HG02571 (cell line): Measurements from ENCODE around the gene ADGRE1.

Source experiments
- ATAC-seq: cut with Tn5 transposase; IDR thresholded peaks from one replicate; pipeline ENCODE4 v1.9.1; 2021; ENCODE audit warnings: mild to moderate bottlenecking, moderate library complexity; ENCODE audit not compliant: unreplicated experiment

The ADGRE1 gene

GRCh38 chr19:6947745-6948144, 60.4 kb downstream of the ADGRE1 start:
- ATAC-seq: no peak

DNA sequence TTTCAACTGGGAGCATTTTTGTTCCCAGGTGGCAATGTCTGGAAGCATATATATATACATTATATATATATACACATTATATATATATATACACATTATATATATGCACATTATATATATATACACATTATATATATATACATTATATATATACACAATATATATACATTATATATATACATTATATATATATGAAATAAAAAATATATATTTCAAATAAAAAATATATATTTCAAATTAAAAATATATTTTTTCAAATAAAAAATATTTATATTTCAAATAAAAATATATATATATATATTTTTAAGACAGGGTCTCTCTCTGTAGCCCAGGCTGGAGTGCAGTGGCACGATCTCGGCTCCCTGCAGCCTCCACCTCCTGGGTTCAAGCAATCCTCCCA, 61.5 kb downstream of the ADGRE1 start:
- ATAC-seq: no peak

DNA sequence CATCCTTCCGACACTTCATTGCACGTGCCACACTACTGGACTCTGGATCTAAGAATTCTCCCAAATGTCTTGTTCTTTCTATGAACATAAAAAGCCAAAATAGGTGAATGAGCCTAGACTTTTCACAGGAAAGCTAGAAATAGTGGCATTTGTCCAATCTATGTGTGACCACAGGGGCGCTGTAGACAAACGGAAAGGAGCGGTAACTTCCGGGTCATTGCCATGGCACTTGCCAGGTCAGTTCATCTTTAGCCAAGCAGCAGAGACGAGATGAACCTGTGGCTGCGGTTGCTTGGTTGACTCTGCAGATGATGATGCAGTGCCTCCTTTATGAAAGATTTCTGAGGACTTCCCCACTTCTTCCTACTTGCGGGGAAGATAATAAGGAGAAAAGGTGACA, 65.6 kb downstream of the ADGRE1 start:
- ATAC-seq: no peak

GRCh38 chr19:6955082-6955481, 67.7 kb downstream of the ADGRE1 start:
- ATAC-seq: no peak

DNA sequence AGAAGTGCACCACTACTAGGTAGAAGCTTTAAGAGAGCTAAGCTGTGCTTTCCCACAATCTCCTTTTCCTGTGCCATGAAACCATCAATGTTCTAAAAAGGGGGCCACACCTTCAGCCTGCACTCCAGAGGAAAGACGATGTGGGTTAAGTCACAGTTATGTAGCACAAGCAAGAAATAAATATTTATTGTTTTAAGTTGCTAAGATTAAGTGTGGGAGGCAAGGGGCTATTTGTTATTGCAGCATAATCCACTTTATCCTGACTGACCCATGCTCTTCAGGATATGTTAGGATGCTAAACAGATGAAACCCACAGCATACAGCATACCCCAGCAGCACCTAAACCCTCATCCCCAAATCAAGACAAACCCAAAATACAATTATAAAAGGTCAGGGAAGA, 69.2 kb downstream of the ADGRE1 start:
- no peak for ATAC-seq

GRCh38 chr19:6958791-6959190, 71.4 kb downstream of the ADGRE1 start:
- ATAC-seq: no peak

GRCh38 chr19:6963244-6963852, 76.0 kb downstream of the ADGRE1 start:
- no peak for ATAC-seq

- ATAC-seq: no peak
Measured at GRCh38 chr19:6963937-6964336, 76.6 kb downstream of the ADGRE1 start.

- no peak for ATAC-seq
Measured at GRCh38 chr19:6967967-6968366, 80.6 kb downstream of the ADGRE1 start.

- no peak for ATAC-seq
Measured at GRCh38 chr19:6969490-6969889, 82.1 kb downstream of the ADGRE1 start.

DNA sequence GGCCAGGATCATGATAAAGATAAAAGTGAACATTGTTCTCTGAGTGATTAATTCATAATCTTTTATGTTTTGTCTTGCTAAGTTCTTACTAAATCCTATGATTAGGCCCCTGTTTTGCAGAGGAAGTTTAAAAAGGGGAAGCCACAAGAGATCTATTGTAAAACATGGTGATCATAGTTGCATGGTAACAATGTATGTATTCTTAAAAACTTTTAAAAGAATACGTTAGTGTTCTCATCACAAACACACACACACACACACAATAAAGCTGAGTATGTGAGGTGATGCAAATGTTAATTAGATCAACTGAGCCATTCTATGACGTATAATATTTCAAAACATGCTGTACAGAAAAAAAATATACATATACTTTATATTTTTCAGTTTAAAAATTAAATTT, 82.6 kb downstream of the ADGRE1 start:
- no peak for ATAC-seq

DNA sequence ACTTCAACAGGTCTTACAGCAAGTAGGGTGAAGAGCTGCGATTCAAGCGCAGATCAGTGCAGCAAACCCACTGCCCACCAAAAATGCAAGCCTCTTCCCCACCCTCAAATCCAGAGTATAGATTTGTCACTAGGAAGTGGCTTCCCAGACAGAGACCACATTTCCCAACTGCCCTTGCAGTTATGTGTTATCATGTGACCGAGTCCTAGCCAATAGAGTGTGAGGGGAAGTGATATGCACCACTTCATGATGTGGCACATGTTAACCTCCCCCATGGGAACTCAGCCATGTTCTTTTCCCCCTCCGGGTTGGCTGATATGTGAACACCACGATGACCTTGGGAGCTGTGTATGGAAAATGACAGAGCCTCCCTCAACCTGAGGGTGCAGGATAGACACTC, 83.1 kb downstream of the ADGRE1 start:
- ATAC-seq: no peak

DNA sequence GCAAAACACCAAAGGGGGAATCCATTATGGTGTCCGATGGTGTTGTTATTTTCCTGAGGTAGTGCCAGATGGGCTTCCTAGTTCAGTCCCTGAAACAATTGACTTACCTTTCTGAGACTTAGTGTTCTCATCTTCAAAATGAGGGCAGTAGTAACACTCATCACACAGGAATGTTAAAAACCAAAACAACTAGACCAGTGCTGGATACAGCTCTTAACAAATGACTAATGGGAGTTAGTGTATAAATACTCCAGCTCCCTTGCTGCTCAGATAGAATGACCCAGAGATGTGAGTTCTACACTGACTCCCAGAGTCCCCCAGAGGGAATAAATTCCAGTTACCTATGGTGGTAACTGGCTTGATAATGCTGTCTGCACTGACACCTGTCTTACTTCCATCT, 84.0 kb downstream of the ADGRE1 start:
- ATAC-seq: no peak

DNA sequence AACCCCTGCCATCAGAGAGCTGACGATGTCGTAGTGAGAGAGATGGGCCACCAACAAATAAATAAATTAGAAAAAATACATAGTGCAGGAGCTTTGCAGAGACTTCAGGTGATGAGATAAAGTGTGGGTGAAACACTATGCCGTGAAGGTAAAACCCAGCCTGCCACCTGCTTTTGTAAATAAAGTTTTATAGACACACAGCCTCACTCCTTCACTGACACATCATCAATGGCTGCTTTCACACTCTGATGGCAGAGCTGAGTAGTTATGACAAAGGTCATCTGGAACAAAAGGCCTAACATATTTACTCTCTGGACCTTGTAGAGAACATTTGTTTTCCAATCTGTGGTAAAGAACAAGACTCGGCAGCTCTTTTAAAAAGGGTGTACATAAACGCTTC, 88.8 kb downstream of the ADGRE1 start:
- ATAC-seq: no peak

DNA sequence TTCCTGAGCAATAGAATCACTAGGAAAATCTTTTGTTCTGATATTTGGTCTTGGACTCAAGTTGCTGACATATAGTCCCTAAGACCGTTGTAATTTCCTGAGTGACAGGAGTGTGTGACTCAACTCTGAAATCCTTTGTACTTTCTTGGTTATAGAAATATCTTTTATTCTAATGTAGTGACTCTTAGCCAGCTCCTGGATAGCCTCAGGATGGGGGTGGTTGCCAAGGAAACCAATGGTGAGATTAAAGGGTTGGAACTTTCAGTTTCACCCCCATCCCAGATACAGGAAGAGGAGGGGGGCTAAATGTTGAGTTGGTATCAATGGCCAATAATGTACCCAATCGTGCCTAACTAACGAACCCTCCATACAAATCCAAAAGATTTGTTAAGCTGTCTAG, 92.0 kb downstream of the ADGRE1 start:
- no peak for ATAC-seq

GRCh38 chr19:6983448-6983847, 96.1 kb downstream of the ADGRE1 start:
- ATAC-seq: no peak

DNA sequence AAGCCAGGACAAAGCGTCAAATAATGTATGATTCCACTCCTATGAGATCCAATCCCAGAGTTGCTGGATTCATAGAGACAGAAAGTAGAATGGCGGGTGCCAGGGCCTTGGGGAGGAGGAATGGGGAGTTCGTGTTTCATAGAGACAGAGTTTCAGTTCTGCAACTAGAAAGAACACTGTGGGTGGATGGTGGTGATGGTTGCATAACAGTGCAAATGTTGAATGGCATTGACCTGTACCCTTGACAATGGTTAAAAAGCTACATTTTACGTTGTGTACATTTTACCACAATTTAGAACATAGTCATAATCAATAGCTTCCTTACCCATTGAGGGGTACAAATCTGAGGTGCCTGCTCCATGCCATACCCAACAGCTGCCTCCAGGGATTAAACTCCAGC, 100.5 kb downstream of the ADGRE1 start:
- no peak for ATAC-seq

DNA sequence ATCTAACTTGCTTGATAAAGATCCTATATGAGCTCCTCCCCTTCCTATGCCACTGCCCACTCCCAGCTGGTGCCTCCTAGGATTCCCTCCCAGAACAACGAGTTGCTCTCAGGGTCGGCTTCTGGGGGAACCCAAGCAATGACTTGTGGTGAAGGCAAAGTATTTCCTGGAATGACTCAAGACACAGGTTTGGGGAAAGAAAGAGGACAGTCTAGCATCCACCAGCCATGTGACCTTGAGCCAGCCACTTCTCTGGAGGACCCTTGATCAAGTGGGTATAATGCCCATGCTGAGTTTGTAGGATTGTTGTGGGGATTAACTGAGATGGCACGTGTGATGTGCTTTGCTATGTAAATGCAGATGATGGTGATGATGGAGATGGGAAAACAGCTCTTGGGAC, 100.9 kb downstream of the ADGRE1 start:
- ATAC-seq: no peak
